GM18508 (cell line): Measurements from ENCODE around the gene SDS.

Experiments used
- ATAC-seq: cut with Tn5 transposase; IDR thresholded peaks from one replicate; pipeline ENCODE4 v1.9.1; 2021; ENCODE audit warnings: moderate number of reproducible peaks; ENCODE audit not compliant: insufficient read depth, unreplicated experiment

Gene SDS

GRCh38 chr12:113403435-113404415, at the start of gene SDS:
TSS of gene SDS (minus strand) at chr12:113403887. CDS start at chr12:113399708, 4,179 bp downstream.
- no peak for ATAC-seq

GRCh38 chr12:113453330-113453729, 49.6 kb upstream of the SDS start:
- ATAC-seq: no peak

GRCh38 chr12:113452458-113452857, 48.8 kb upstream of the SDS start:
- no peak for ATAC-seq

GRCh38 chr12:113449839-113450238, 46.2 kb upstream of the SDS start:
- ATAC-seq: no peak

- no peak for ATAC-seq
Measured at GRCh38 chr12:113449299-113449698, 45.6 kb upstream of the SDS start.

- ATAC-seq: no peak
Measured at GRCh38 chr12:113448873-113449272, 45.2 kb upstream of the SDS start.

GRCh38 chr12:113445544-113446171, 42.0 kb upstream of the SDS start:
- no peak for ATAC-seq

GRCh38 chr12:113443030-113443539, 39.4 kb upstream of the SDS start:
- no peak for ATAC-seq

- ATAC-seq: no peak
Measured at GRCh38 chr12:113440947-113441782, 37.5 kb upstream of the SDS start.

GRCh38 chr12:113440336-113440735, 36.6 kb upstream of the SDS start:
- ATAC-seq: no peak

GRCh38 chr12:113439606-113440030, 35.9 kb upstream of the SDS start:
- no peak for ATAC-seq

GRCh38 chr12:113439301-113439597, 35.6 kb upstream of the SDS start:
- no peak for ATAC-seq

GRCh38 chr12:113438523-113439300, 35.0 kb upstream of the SDS start:
- ATAC-seq: no peak

- no peak for ATAC-seq
Measured at GRCh38 chr12:113437729-113438100, 34.0 kb upstream of the SDS start.

- no peak for ATAC-seq
Measured at GRCh38 chr12:113436993-113437728, 33.5 kb upstream of the SDS start.

- no peak for ATAC-seq
Measured at GRCh38 chr12:113436586-113436985, 32.9 kb upstream of the SDS start.

GRCh38 chr12:113435367-113435766, 31.7 kb upstream of the SDS start:
- no peak for ATAC-seq

GRCh38 chr12:113432986-113433385, 29.3 kb upstream of the SDS start:
- no peak for ATAC-seq

GRCh38 chr12:113428482-113428881, 24.8 kb upstream of the SDS start:
- ATAC-seq: no peak
